Right lobe of liver (tissue), 6 donors: ENCODE data around the gene IGFBP5. TPM values are rescaled to one million over a fixed set of nuclear protein-coding genes. Genes with fewer than 3 reads are reported as not detected.

Source experiments
- ATAC-seq, 4 donors: fragments of 200-7000 bp; cut with Tn5 transposase; one replicate each; pipeline ENCODE4 v1.9.1; 2020; ENCODE audit warnings: mild to moderate bottlenecking in 4 of 4, moderate library complexity in 4 of 4
- DNase-seq, 3 donors: peaks; one replicate each; pipeline ENCODE4 v3.0.0-alpha.2; 2020
- H3K27ac ChIP-seq, 3 donors: fragments of 200-600 bp; one replicate each; pipeline ENCODE4 v1.8.0; 2022
- H3K27me3 ChIP-seq, 2 donors: fragments of 200-600 bp; one replicate each; pipeline ENCODE4 v1.8.0; 2022
- H3K36me3 ChIP-seq, 4 donors: fragments of 200-600 bp; sonication (generic) in 1 of 4; one replicate each; pipeline versions ENCODE4 v1.5.1 to v1.8.0; 2017 to 2022; ENCODE audit warnings: control low read depth in 1 of 4
- H3K4me1 ChIP-seq, 4 donors: fragments of 200-600 bp; sonication (generic) in 1 of 4; one replicate each; pipeline versions ENCODE4 v1.5.1 to v1.8.0; 2017 to 2022; ENCODE audit warnings: control low read depth in 1 of 4
- H3K4me3 ChIP-seq, 3 donors: fragments of 200-600 bp; one replicate each; pipeline ENCODE4 v1.8.0; 2022
- H3K9me3 ChIP-seq, 4 donors: fragments of 200-600 bp; sonication (generic) in 1 of 4; one replicate each; pipeline versions ENCODE4 v1.5.1 to v1.8.0; 2017 to 2022; ENCODE audit warnings: control low read depth in 1 of 4
- CTCF ChIP-seq, 4 donors: fragments of 200-600 bp in 3 of 4; fragments of 450-650 bp in 1 of 4; IDR thresholded peaks; one replicate each; pipeline versions ENCODE4 v1.5.1 to v1.8.0; 2016 to 2022; ENCODE audit warnings: antibody characterized with exemption in 4 of 4, mild to moderate bottlenecking in 2 of 4
- POLR2A ChIP-seq: fragments of 450-650 bp; IDR thresholded peaks from one replicate; pipeline ENCODE4 v1.6.1; 2017; ENCODE audit warnings: antibody characterized with exemption, mild to moderate bottlenecking
- WGBS: methylation state at CpG from one replicate; pipeline ENCODE4 v1.1.6; 2018; ENCODE audit warnings: low coverage, low lambda C conversion rate; ENCODE audit not compliant: insufficient coverage; ENCODE audit errors: missing lambda C conversion rate; 5-methylcytosine and 5-hydroxymethylcytosine counted together
- intact Hi-C, 2 donors: fragments of 100-400 bp; cut with DNase I; formaldehyde crosslinking; loops; one replicate each; pipeline versions ENCODE4 v1.11.2 to v1.14.1; 2022
- total RNA-seq, 6 experiments: library from RNA; depleted of rRNA in 2 of 6; stranded (reverse); fragments of >200 nt in 2 of 6; fragmentation: NEBNext Ultra II Directional in 3 of 6; extraction: Animal tissue kit (Norgen Biotek cat#: 25700) in 3 of 6; gene quantifications; one replicate each; pipeline versions ENCODE4 v1.1.0 to v1.2.4, GENCODE V29; 2016 to 2023
- donor health status: DM: no; HTN: yes; CAD: no.
- donor health status: DM: no; HTN: no; CAD: no.
- donor health status: DM: no; HTN: no; CAD: no.
- donor health status: DM: no; HTN: yes; CAD: no.
- donor health status: DM: no; HTN: yes; CAD: no.

The IGFBP5 gene
- total RNA-seq, 6 experiments from 2014 or later, result 13.7 to 76.0 (median 30.9) TPM

GRCh38 chr2:216663846-216664245, 31.5 kb downstream of the IGFBP5 start:
- DNase-seq (no peak), ATAC-seq (no peak)
- Histone ChIP-seq H3K27ac (no peak overlapping the region), H3K4me1 (peaks cover 0 to 17% (median 7%) of the 10 kb centered on the region in 4 donors), H3K9me3 (no peaks in the 10 kb centered on the region), H3K27me3 (no peaks in the 10 kb centered on the region), H3K36me3 (peaks cover 0 to 49% (median 12%) of the 10 kb centered on the region in 4 donors), H3K4me3 (no peak overlapping the region)
- intact Hi-C loops, result loop anchor here in 1 of 2 donors (2.0 kb wide), 1 partner anchor 145 kb away; no protein-coding TSS in a partner anchor
- no peak for TF ChIP-seq CTCF (IDR thresholded peaks at IDR 0.05)
- WGBS, result no CpG with 5 or more reads among the region's 18 CpGs

DNA sequence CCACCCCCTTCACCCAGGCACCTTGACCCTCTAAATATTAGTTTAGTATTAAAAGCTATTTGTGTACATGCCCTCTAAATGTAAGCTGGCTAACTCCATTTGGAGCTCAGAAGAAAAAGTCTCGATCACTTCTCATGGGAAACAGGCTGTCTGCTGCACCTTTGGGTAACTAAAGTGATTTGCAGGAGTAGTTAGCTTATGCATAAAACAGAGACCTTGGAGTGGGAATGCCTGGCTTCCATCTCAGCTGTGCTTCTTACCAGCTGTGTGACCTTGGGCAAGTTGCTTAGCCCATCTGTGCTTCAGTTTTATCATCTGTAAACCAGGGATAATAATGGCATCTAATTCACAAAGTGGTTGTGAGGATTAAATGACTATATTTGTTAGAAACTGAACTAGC, 32.2 kb downstream of the IGFBP5 start:
- TF ChIP-seq POLR2A, result no peak
- no peak for TF ChIP-seq CTCF (IDR thresholded peaks at IDR 0.05)
- intact Hi-C loops, result no loop called here
- H3K27me3 ChIP-seq, result no peaks in the 10 kb centered on the region
- no peak for DNase-seq
- H3K4me3 ChIP-seq, result no peak overlapping the region
- H3K4me1 ChIP-seq, result peaks cover 0 to 17% (median 7%) of the 10 kb centered on the region in 4 donors
- H3K36me3 ChIP-seq, result peaks cover 0 to 51% (median 12%) of the 10 kb centered on the region in 4 donors
- no peak overlapping the region for H3K27ac ChIP-seq
- no peaks in the 10 kb centered on the region for H3K9me3 ChIP-seq
- no peak for ATAC-seq
- WGBS, result 100% methylated on average over 1 of the region's 1 CpG

DNA sequence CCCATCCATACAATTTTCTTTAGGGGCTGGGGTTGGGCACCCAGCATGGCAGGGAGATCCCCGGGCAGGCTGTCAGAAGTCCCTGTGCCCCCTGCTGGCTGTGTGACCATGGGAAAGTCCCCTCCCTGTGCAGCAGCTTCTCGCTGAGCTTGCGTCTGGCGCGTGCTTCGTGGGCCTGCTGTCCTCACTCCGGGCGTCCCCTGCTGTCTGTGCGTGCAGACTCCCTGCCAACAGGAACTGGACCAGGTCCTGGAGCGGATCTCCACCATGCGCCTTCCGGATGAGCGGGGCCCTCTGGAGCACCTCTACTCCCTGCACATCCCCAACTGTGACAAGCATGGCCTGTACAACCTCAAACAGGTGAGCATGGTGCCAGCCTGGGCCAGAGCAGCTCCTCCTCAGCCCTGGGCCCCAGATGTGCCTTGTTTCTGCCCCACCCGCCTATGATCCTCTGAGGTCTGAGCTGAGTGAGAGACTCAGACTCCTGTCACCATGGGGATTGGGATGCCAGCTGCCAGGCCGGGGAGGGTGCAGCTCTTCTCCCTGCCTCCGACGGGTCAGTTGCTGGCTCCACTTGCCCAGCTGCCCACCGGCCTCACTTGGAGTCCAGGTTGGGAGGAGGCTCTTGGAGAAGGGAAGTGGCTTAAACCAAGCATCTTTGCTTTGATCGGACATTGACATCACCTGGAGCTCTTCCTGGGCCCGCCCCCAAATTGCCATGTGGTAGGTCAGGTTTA, 33.5 kb downstream of the IGFBP5 start:
- peak in 1 of 3 donors; percentile 58 for DNase-seq
- Histone ChIP-seq H3K27ac (no peak overlapping the region), H3K9me3 (no peaks in the 10 kb centered on the region), H3K27me3 (no peaks in the 10 kb centered on the region), H3K4me1 (peaks cover 0 to 17% (median 7%) of the 10 kb centered on the region in 4 donors), H3K4me3 (no peak overlapping the region), H3K36me3 (peaks cover 0 to 52% (median 13%) of the 10 kb centered on the region in 4 donors)
- intact Hi-C loops, result no loop called here
- peak; percentile 7 to 51 (median 27) for ATAC-seq
- TF ChIP-seq POLR2A, result no peak
- peak; percentile 23 to 35 (median 29) for TF ChIP-seq CTCF (IDR thresholded peaks at IDR 0.05)
- 85% methylated on average over 5 of the region's 20 CpGs for WGBS

DNA sequence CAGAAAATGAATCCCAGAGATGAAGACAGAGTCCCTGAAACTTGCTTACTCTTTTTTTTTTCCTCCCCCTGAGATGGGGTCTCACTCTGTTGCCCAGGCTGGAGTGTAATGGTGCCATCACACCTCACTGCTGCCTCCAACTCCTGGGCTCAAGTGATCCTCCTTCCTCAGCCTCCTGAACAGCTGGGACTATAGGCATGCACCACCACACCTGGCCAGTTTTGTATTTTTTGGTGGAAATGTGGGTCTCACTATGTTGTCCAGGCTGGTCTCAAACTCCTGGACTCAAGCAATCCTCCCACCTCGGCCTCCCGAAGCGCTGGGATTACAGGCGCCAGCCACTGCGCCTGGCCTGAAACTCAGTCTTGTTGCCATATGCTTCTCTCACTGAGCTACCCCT, 34.3 kb downstream of the IGFBP5 start:
- H3K9me3 ChIP-seq, result no peaks in the 10 kb centered on the region

More for the DNA sequence above, 34.3 kb downstream of the IGFBP5 start:
- intact Hi-C loops, result no loop called here
- peaks cover 0 to 56% (median 14%) of the 10 kb centered on the region in 4 donors for H3K36me3 ChIP-seq
- ATAC-seq (no peak), DNase-seq (no peak)
- TF ChIP-seq CTCF (IDR thresholded peaks at IDR 0.05) (no peak), POLR2A (no peak)
- WGBS, result 97% methylated on average over 5 of the region's 5 CpGs
- H3K27ac ChIP-seq, result no peak overlapping the region
- no peak overlapping the region for H3K4me3 ChIP-seq
- no peaks in the 10 kb centered on the region for H3K27me3 ChIP-seq
- H3K4me1 ChIP-seq, result peaks cover 0 to 14% (median 7%) of the 10 kb centered on the region in 4 donors
